Measurements from ENCODE around the gene PSMB7.

The PSMB7 gene

DNA sequence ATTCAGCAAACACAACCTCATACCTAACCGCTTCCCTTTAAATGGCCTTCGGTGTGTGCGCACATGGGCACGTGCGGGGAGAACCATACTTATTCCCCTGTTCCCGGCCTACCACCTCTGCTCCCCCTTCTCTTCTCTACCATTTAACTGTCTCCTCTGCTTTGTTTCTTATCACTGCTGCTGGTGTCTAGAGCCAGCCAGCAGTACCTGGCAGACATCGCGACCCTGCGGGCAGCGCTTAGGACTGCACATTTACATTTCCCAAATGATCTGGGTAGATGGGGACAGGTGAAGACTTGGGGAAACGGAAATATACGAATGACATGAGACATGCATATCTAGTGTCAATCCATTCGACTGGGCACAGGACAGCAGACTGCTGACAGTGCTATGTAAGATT is 56.6 kb downstream of the PSMB7 start:
- in situ Hi-C loops (cut with MboI; ENCODE audit: low sequenced_read_pairs) = no loop called here

DNA sequence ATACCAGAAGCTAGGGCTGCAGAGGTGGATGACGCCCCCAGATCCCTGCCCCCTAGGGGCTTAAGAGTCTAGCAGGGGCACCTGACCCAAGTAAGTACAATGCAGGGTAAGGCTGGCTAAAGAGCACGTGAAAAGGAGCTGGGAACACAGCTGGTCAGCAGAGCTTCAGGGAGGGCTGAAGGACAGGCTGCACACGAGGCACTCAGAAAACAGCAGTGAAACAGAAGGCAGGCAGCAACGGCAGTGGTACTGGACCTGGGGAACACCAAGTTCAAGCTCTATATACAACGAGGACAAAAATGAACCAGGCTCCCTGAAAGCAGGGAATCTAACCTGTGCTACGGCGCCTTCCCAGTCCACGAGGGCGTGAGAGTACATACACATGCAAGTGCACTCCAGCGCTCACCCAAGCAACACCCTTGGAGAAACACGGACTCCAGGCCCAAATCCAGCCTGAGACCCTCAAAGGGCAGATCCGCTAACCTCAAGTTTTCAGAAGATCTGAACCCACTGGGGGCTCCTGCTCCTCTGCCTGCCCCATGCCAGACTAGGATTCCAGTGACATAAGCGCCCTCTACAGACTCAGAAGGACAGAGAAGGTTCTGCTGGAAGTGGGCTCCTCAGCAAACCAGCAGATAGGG is 57.4 kb downstream of the PSMB7 start:
- in situ Hi-C loops (cut with MboI; ENCODE audit: low sequenced_read_pairs) = no loop called here

DNA sequence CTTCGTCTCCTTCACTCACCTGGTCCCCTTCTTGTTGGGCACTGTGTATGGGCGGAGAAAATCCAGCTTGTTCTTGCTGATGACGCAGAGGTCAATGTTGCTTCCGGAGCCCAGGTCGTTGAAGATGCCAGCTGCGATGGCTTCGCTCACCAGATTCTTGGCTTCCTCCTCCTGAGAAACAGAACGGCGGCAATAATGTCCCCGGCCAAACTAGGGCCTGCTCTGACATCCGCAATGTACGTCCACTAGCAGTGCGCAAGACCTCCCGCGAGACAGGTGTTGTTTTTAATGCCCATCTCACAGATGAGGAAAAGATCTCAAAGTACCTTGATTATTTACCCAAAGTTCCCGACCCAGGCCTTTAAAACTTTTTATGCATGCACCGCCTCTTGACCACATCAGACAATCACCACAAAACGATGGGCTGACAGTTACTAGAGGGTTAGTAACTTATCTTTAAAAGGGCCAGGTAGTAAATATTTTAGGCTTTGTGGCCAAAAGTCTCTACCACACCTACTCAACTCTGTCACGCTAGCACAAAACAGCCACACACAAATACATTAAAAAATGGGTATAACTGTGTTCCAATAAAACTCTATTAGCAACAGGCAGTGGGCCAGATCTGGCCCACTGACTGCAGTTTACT is 58.4 kb downstream of the PSMB7 start:
- in situ Hi-C loops (cut with MboI; ENCODE audit: low sequenced_read_pairs) = no loop called here

DNA sequence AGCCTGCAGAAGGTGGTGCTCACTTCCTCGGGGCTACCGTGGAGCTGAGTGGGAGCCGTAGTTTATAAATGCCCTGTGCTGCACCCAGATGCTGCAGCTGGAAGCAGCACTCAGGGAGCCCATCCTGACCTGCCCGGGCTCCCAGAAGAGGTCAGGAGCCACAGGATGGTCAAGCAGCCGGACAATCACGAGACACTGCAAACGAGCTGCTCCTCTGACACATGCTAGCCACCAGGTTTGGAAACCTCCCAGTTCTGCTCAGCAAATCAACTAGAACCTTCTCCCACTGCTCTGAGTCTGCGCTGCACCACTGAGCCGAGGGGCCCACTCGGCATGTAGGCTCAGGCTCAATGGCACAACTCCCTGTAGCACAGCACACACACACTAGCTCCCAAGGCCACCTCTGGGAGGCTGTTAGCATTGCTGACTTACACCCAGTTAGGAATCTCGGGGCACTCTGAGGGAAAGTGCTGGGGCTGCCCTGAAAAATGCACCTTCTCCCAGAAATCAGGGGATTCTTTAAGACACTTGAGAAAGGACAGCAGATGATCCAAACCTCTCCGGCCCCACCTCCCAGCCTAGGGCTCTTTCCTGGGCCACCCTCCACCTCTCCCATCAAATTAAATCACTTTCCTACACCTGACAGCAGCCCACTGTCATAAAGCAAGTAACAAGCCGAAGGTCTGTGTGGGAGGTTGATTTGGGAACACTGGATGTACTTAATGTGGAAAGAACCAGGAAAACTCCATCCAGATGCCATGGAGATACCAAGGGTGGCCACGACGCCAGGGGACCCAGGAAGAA is 59.1 kb downstream of the PSMB7 start:
- in situ Hi-C loops (cut with MboI; ENCODE audit: low sequenced_read_pairs) = no loop called here

DNA sequence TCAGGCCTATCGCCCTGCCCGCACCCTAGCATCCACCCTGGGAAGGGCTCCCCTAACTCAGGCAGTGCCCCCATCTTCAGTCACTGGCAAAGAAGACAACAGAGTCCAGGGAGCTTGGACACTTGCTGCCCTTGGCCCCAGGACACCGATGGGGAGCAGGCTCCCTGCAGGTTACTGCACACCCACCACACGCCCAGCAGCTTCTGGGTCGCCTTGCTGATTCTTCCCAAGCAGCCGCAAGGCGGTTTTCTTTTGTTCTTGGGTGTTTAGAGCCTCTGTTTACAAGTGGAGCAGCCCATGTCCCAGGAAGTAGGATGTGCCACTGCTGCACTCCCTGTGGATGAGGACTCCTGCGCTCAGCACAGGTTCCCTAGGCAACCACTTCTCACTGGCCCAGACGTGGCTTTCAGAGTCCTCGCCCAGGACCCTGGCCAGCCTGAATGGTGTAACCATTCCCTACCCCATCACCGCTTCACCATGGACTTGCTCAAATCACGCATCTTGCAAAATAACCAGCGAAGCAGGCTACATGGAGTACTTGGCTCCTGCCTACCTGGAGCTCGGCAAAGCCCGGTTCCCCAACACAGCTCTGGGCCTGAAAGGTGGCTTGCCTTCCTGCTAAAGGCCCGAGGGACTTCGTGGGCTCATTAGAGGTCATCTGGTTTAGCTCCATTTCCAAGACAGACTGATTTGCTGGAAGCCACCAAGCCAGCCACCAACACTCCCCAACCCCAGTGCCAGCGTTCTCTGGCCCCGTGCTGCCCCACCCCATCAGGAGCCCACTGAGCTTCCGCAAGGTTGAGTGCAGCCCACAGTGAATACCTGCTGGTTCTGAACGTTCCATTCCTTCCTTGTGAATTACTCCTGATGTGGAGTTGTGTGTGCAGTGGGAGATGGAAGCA is 60.0 kb downstream of the PSMB7 start:
- in situ Hi-C loops (cut with MboI; ENCODE audit: low sequenced_read_pairs) = no loop called here

DNA sequence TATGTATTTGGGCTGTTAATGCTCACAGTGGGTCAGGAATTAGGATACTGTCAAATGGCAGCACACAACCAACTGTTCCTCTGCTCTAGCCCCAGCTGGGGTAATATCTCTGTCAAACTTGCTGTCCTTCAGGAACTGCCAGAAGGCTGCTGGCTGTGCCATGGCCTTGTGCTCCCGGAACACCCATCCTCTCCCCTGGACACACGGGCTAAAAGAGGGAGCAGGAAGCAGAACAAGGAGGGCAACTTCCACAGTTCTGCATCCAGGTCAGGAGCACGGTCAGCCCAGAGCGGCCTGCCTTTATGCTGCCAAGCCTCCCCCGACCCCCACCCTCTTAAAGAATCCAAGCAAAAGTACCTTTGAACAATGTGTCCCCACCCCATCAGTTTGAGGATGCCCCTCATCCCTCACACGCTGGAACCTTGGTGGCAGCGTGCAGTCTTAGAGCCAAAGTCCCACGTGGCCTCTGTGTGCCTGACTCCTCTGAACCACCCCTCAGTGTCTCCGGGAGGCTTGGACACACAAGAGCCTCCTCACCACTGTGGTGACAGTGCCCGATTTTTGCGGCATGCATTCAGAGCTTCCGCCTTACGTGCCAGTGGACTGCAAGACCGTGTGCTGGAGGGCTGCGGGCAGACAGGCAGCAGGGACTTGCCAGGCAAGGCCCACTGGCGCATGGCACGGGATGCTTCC is 60.8 kb downstream of the PSMB7 start:
- in situ Hi-C loops (cut with MboI; ENCODE audit: low sequenced_read_pairs) = no loop called here

DNA sequence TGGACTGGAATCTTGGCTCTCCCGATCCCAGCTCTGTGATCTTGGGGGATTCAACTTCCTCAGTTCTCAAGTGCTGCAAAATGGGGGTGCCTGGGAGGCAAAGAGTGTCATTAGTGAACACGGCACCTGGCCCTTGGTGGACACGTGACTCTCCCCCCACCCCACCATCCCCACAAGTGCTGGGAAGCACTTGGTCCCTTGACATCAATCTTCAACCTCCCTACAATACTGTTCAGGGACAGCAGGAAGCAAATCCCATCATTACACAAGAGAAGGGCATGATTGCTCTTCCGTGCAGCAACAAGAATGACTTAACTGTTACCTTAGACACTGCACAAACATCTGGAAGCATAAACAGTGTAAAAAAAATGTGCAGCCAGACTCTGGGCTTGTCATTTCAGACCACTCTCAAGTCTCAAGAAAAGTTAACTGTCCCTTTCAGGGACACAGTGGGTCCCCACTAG is 61.4 kb downstream of the PSMB7 start:
- in situ Hi-C loops (cut with MboI; ENCODE audit: low sequenced_read_pairs) = no loop called here

DNA sequence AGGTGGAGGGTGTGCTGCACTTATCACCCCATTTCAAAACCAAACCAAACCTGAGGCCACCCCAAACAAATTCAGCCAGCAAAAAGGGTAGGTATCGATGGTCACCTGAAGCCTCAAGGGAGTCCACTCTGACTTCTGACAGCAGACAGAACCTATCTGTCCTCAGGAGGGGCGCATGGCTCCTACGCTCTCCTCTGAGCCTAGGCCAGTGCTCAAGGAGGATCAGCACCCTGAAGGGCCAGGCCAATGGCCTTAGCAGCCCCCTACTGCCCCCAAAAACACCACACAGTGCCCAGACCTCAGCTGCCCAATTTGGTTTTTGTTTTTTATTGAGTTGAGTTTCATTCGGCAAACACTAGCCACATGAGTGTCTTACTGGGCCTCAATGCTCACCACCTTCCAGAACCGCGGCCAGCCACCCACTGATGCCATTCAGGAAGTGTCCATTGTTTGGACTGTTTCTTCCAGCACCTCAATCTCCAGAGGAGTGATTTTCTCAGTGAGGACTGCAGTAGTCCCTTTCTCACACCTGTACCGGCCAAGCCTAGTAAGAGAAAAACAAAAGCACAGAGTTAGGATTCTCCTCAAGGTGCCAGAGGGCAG is 62.0 kb downstream of the PSMB7 start:
- in situ Hi-C loops (cut with MboI; ENCODE audit: low sequenced_read_pairs) = no loop called here

DNA sequence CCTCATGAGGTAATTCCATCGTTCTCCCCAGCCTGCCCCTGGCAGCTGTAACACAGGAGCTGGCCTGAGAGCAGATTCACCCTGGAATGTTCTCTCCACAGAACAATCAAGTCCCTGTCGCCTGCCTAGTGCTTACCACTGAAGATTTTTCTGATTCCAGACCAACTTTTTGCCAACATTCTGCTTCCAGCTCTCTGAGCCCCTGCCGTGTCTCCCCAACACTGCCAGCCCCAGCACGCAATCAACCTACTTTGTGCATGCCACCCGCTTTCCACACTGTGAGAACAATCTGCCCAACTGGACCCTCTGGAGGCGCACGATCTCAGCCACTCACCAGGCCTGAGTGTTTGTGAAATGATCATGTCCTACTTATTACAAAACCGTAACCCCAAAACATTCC is 62.6 kb downstream of the PSMB7 start:
- in situ Hi-C loops (cut with MboI; ENCODE audit: low sequenced_read_pairs) = no loop called here

DNA sequence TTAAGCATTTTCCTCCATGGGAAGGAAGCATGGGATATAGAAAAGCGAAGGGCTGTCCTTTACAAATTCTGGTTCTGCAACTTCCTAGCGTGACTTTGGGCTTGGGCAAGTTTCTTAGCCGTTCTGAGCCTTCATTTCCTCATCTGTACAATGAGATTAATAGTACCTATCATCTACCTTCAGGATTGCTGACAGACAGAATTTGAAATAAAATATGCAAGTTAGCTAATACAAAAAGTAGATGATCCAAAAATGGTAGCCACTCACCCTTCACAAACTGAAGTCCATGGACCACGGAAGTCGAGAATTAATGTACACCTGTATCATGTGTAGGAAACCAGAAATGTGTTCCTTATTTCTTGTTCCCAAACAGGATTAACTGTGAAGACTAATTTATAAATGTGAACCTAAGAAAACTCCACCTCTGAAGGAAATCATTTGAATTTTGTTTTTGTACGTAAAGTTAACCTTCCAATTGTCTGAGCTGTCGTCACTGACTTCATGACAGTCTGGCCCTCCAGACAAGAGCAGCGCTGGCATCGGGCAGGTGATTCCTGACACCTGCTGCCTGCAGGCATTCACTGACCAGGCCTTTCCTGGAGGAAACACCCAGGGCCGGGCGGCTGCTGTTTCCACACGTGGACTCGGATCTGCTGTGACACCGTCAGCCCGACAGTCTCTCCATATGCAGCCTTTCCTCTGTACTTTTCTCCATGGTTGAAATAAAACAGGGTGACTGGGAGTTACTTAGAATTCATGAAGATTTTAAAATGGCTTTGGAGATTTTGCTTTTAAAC is 63.4 kb downstream of the PSMB7 start:
- in situ Hi-C loops (cut with MboI; ENCODE audit: low sequenced_read_pairs) = no loop called here

DNA sequence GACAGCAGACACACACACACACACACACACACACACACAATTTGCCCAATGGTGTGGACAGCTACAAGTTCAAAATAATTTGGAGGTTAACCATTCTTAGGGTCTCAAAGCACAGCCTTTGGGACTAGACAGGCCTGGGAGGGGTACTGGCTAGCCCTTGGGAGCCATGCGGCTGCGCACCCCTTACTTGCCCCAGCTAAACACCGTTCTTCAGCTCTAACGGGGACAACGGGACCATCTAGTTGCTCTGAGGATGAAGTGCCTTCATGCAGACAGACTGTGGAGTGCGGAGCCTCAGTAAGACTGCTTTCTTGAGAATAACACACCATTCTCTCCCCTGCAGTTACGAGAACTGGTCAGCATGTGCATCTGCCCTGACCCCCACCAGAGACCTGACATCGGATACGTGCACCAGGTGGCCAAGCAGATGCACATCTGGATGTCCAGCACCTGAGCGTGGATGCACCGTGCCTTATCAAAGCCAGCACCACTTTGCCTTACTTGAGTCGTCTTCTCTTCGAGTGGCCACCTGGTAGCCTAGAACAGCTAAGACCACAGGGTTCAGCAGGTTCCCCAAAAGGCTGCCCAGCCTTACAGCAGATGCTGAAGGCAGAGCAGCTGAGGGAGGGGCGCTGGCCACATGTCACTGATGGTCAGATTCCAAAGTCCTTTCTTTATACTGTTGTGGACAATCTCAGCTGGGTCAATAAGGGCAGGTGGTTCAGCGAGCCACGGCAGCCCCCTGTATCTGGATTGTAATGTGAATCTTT is 64.6 kb downstream of the PSMB7 start:
- in situ Hi-C loops (cut with MboI; ENCODE audit: low sequenced_read_pairs) = no loop called here

DNA sequence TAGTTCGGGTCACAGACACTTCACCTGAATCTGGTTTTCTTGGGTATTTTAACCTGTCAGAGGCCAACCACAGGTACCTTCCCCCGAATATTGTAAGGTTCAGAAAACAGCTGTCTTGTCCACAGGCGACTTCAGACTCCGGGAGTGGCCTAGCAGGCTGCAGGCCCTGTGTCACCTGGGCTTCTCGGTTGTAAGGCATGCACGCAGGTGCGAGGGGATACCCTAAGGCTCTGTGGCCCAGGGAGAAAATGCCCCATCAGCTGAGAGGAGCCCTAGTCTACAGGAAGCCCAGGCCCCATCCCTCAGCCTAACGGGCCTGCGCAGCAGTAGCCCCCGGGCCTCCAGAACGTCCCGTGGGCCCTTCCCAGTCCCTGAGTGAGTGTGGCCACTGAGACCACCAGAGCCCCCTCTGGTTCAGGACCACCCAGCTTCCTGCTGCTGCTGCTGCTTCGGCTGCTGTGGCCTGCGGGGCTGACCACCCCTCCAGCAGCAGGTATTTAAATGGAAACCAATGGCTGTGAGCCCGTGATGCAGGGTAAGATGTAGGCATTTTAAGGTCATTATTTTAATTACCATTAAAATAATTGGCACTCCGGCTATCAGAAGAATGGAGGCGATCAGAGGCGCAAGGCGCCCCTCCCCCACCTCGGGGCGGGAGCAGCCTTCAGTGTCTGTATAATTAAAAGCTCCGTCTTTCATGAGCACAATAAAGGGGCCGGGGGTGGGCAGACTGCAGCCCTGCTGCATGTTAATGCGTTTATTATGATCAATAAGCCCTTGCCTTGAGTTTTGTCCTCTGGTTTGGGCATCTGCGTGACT is 65.4 kb downstream of the PSMB7 start:
- in situ Hi-C loops (cut with MboI; ENCODE audit: low sequenced_read_pairs) = loop anchor here (25.0 kb wide), 1 partner anchor 813 kb away; no protein-coding TSS in a partner anchor

DNA sequence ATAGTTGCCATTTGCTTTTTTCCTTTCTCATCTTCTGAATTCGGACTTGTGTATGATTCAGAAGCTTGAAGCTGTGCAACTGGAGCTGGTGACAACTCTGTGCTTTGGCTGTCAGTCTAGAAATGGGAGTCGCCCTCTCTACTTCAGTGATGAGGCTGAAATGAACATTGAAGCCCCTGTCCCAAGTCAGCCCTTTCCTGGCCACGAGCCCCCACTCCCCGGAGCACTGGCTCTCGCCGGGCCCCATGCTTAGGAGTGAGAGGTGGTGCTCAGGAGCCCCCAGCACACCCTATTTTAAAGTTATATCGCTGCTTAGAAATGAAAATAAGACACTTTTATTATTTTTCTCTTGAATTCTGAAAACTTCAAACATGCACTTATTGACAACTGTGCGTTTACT is 66.0 kb downstream of the PSMB7 start:
- in situ Hi-C loops (cut with MboI; ENCODE audit: low sequenced_read_pairs) = loop anchor here (25.0 kb wide), 1 partner anchor 812 kb away; no protein-coding TSS in a partner anchor

DNA sequence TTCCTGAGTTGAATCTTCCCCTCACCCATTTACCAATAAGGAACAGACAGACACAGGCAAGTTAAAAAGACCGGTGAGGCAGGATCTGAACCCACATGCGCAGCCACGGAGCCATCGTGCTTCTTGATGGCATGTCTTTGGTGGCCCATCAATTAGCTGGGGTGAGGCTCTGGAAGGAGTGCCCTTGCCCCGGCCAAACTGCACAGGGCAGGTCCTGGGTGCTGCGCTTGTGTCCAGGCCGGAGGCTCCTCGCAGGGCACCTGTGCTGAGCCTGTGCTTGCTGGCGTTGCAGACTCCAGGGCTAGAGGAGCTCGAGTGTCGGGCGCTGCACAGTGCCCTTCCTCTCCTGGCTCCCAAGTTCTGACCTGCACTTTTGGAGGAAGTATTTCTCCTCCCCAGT is 66.4 kb downstream of the PSMB7 start:
- in situ Hi-C loops (cut with MboI; ENCODE audit: low sequenced_read_pairs) = loop anchor here (25.0 kb wide), 1 partner anchor 812 kb away; no protein-coding TSS in a partner anchor

DNA sequence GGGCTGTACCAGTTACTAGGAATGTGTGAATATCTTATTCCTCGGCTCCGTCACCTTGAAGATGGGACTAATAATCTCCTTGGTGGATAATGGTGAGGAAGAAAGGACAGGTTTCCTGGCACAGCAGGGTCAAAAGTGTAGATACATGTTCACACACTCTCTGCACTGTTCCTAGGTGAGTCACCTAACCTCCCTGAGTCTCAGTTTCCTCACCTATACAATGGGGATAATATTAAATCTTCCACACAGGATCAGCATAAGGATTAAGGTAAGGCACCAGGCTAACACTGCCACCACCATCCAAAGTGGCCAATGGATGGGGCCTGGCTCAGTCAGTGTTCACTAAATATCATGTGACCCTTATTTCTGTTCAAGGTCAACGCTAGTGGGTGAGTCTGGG is 66.9 kb downstream of the PSMB7 start:
- in situ Hi-C loops (cut with MboI; ENCODE audit: low sequenced_read_pairs) = loop anchor here (25.0 kb wide), 1 partner anchor 811 kb away; no protein-coding TSS in a partner anchor

DNA sequence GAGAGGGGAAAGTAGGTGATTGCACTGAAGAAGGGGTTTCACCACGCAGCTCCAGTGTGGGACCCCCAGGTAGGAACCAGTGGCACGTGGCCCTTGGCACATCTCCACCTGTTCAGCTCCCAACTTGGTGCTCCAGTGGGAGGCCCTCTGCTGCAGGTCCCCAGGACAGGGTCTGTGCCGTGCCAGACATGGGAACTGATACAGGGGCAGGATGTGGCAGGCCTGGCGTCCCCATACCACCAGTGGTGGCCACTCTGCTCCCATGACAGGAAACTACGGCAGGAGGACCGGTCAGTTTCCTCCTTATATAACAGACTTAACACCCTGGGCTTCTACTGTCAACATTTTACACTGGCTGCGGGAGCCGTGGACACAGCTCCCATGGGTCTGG is 67.3 kb downstream of the PSMB7 start:
- in situ Hi-C loops (cut with MboI; ENCODE audit: low sequenced_read_pairs) = loop anchor here (25.0 kb wide), 1 partner anchor 811 kb away; no protein-coding TSS in a partner anchor
